ENCODE data around the gene C1orf115. TPM values are rescaled to one million over a fixed set of nuclear protein-coding genes. Genes with fewer than 3 reads are reported as not detected.
"Not testable (repeated sequence)": the region's sequence is repeated elsewhere in the genome, so short reads cannot be mapped to it uniquely, and the experiment has no call there.

C1orf115 gene
- total RNA-seq, 2 experiments from 2014 or later: 0.08 to 0.10 TPM

DNA sequence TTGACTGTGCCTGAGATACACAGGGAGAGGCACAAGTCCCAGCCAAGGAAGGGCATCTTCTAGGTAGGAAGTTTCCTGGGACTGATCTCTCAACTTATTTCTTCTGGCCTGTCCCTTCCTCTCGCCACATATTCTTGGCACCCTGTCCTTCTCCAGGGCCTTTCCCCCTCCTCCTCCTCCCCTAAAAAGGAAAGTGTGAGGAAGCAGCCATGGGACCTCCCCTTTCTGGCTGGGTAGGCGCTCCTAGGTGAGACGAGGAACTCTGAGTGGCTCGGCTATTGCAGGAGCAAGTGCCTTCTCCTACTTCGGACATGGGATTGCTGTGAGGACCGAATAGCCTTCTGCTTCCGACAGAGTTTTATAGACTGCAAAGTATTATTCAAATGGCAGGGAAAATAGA, 42.5 kb downstream of the C1orf115 start:
- no peak overlapping the region for H3K27ac Mint-ChIP-seq
- no peak overlapping the region for H3K4me3 Mint-ChIP-seq
- ChIA-PET CTCF (interaction anchor here (0.7 to 2.9 kb wide), 29 partner anchors 9 to 628 kb away, joined by 3 to 21 read pairs (median 4); partner anchors contain the start of genes C1orf115 and MTARC2), POLR2A (no interaction called here)
- no peak for DNase-seq
- no peaks in the 10 kb centered on the region for H3K9me3 Mint-ChIP-seq (ENCODE audit: insufficient read depth)
- peaks cover 6% of the 10 kb centered on the region for H3K27me3 Mint-ChIP-seq (ENCODE audit: low read depth)
- H3K36me3 Mint-ChIP-seq (ENCODE audit: low read depth): no peaks in the 10 kb centered on the region
- no peak for ATAC-seq
- peaks cover 10% of the 10 kb centered on the region for H3K4me1 Mint-ChIP-seq (ENCODE audit: low read depth)

GRCh38 chr1:220733086-220733601, 43.0 kb downstream of the C1orf115 start:
- Mint-ChIP-seq H3K27me3 (ENCODE audit: low read depth) (peaks cover 6% of the 10 kb centered on the region), H3K9me3 (ENCODE audit: insufficient read depth) (no peaks in the 10 kb centered on the region), H3K36me3 (ENCODE audit: low read depth) (no peaks in the 10 kb centered on the region), H3K27ac (no peak overlapping the region), H3K4me3 (no peak overlapping the region), H3K4me1 (ENCODE audit: low read depth) (peaks cover 10% of the 10 kb centered on the region)
- CTCF ChIA-PET: interaction anchor here (0.6 to 2.9 kb wide), 44 partner anchors 9 to 1722 kb away, joined by 3 to 21 read pairs (median 4); partner anchors contain the start of genes C1orf115 and MTARC2
- peak; percentile 96 for ATAC-seq
- POLR2A ChIA-PET: no interaction called here
- peak; percentile 84 for DNase-seq

- no peak for ATAC-seq
- DNase-seq: no peak
- POLR2A ChIA-PET: no interaction called here
- CTCF ChIA-PET: interaction anchor here (1.0 to 2.9 kb wide), 8 partner anchors 9 to 609 kb away, joined by 3 to 21 read pairs (median 13); partner anchors contain the start of gene C1orf115
- H3K27me3 Mint-ChIP-seq (ENCODE audit: low read depth): peaks cover 6% of the 10 kb centered on the region
- no peaks in the 10 kb centered on the region for H3K9me3 Mint-ChIP-seq (ENCODE audit: insufficient read depth)
- H3K4me3 Mint-ChIP-seq: no peak overlapping the region
- no peak overlapping the region for H3K27ac Mint-ChIP-seq
- H3K36me3 Mint-ChIP-seq (ENCODE audit: low read depth): no peaks in the 10 kb centered on the region
- H3K4me1 Mint-ChIP-seq (ENCODE audit: low read depth): peaks cover 10% of the 10 kb centered on the region
Measured at GRCh38 chr1:220734571-220735326, 44.6 kb downstream of the C1orf115 start.

DNA sequence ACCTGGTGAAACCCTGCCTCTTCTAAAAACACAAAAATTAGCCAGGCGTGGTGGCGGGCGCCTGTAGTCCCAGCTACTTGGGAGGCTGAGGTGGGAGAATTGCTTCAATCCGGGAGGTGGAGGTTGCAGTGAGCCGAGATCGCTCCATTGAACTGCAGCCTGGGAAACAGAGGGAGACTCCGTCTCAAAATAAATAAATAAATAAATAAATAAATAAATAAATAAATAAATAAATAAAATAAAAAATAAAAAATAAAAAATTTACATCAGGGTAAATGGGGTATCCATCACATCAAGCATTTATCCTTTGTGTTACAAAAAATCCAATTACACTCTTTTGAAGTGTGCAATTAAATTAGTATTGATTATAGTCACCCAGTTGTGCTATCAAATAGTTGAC, 46.1 kb downstream of the C1orf115 start:
- H3K4me3 Mint-ChIP-seq; H3K27ac Mint-ChIP-seq; POLR2A ChIA-PET; ATAC-seq; H3K36me3 Mint-ChIP-seq (ENCODE audit: low read depth); H3K27me3 Mint-ChIP-seq (ENCODE audit: low read depth); H3K9me3 Mint-ChIP-seq (ENCODE audit: insufficient read depth); CTCF ChIA-PET; DNase-seq; H3K4me1 Mint-ChIP-seq (ENCODE audit: low read depth): not testable (repeated sequence)

DNA sequence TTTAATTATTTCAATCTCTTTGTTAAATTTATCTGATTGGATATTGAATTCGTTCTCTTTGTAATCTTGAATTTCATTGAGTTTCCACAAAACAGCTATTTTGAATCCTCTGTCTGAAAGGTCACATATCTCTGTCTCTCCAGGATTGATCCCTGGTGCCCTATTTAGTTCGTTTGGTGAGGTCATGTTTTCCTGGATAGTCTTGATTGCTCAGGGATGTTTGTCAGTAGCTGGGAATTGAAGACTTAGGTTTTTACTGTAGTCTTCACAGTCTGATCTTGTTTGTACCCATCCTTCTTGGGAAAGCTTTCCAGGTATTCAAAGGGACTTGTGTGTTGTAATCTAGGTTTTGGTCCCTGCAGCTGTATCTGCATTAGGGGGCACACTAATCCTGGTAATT, 51.2 kb downstream of the C1orf115 start:
- Mint-ChIP-seq H3K4me3 (no peak overlapping the region), H3K36me3 (ENCODE audit: low read depth) (no peaks in the 10 kb centered on the region), H3K4me1 (ENCODE audit: low read depth) (no peaks in the 10 kb centered on the region), H3K27ac (no peak overlapping the region), H3K27me3 (ENCODE audit: low read depth) (peaks cover 13% of the 10 kb centered on the region), H3K9me3 (ENCODE audit: insufficient read depth) (no peaks in the 10 kb centered on the region)
- ChIA-PET CTCF (interaction anchor here (2.8 kb wide), 1 partner anchor 8 kb away, joined by 10 read pairs; no protein-coding TSS in a partner anchor), POLR2A (no interaction called here)
- no peak for DNase-seq
- no peak for ATAC-seq

DNA sequence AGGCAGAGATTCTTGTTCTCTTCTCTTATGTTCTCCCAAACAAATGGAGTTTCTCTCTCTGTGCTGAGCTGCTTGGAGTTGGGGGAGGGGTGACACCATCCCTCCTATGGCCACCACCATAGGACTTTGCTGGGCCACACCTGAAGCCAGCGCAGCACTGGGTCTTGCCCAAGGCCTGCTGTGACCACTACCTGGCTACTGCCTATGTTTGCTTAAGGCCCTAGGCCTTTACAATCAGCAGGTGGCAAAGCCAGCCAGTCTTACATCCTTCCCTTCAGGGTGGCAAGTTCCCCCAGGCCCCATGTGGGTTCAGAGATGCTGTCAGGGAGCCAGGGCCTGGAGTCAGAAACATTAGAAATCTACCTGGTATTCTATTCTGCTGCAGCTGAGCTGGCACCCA, 51.7 kb downstream of the C1orf115 start:
- ATAC-seq (no peak), DNase-seq (no peak)
- CTCF ChIA-PET: interaction anchor here (2.8 kb wide), 1 partner anchor 9 kb away, joined by 10 read pairs; no protein-coding TSS in a partner anchor
- POLR2A ChIA-PET: no interaction called here
- H3K4me3 Mint-ChIP-seq: no peak overlapping the region
- H3K9me3 Mint-ChIP-seq (ENCODE audit: insufficient read depth): no peaks in the 10 kb centered on the region
- H3K36me3 Mint-ChIP-seq (ENCODE audit: low read depth): no peaks in the 10 kb centered on the region
- no peak overlapping the region for H3K27ac Mint-ChIP-seq
- H3K27me3 Mint-ChIP-seq (ENCODE audit: low read depth): peaks cover 17% of the 10 kb centered on the region
- H3K4me1 Mint-ChIP-seq (ENCODE audit: low read depth): no peaks in the 10 kb centered on the region

- no peaks in the 10 kb centered on the region for H3K9me3 Mint-ChIP-seq (ENCODE audit: insufficient read depth)
- H3K27me3 Mint-ChIP-seq (ENCODE audit: low read depth): peaks cover 22% of the 10 kb centered on the region
- DNase-seq (no peak), ATAC-seq (no peak)
- H3K36me3 Mint-ChIP-seq (ENCODE audit: low read depth): no peaks in the 10 kb centered on the region
- CTCF ChIA-PET: interaction anchor here (2.8 kb wide), 1 partner anchor 9 kb away, joined by 10 read pairs; no protein-coding TSS in a partner anchor
- POLR2A ChIA-PET: no interaction called here
- H3K27ac Mint-ChIP-seq: no peak overlapping the region
- H3K4me3 Mint-ChIP-seq: no peak overlapping the region
- no peaks in the 10 kb centered on the region for H3K4me1 Mint-ChIP-seq (ENCODE audit: low read depth)
Measured at GRCh38 chr1:220742520-220742919, 52.4 kb downstream of the C1orf115 start.

DNA sequence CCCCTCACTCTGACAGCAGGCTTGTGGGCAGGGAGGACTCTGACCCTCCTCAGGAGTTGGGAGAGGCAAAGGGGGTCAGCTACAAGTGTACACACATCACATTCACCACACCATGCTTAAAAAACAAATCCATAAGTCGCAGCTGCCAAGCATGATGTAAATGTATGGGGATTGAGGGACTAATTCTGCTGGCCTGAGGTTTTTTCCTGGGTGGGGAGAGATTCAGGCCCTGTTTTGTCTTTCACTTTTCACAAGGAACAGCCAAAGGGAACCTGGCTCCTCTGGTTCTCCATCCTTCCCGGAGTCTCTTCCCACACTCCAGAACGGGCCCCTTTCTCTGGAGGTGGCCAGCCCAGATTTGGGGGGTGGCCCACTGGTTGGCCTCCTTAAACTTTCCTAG, 56.7 kb downstream of the C1orf115 start:
- Mint-ChIP-seq H3K27me3 (ENCODE audit: low read depth) (peaks cover 50% of the 10 kb centered on the region), H3K9me3 (ENCODE audit: insufficient read depth) (no peaks in the 10 kb centered on the region), H3K4me3 (no peak overlapping the region), H3K36me3 (ENCODE audit: low read depth) (no peaks in the 10 kb centered on the region), H3K27ac (no peak overlapping the region), H3K4me1 (ENCODE audit: low read depth) (peaks cover 8% of the 10 kb centered on the region)
- no peak for DNase-seq
- POLR2A ChIA-PET: no interaction called here
- CTCF ChIA-PET: interaction anchor here (1.1 to 3.3 kb wide), 3 partner anchors 14 to 32 kb away, joined by 3 to 15 read pairs (median 7); no protein-coding TSS in a partner anchor
- no peak for ATAC-seq

DNA sequence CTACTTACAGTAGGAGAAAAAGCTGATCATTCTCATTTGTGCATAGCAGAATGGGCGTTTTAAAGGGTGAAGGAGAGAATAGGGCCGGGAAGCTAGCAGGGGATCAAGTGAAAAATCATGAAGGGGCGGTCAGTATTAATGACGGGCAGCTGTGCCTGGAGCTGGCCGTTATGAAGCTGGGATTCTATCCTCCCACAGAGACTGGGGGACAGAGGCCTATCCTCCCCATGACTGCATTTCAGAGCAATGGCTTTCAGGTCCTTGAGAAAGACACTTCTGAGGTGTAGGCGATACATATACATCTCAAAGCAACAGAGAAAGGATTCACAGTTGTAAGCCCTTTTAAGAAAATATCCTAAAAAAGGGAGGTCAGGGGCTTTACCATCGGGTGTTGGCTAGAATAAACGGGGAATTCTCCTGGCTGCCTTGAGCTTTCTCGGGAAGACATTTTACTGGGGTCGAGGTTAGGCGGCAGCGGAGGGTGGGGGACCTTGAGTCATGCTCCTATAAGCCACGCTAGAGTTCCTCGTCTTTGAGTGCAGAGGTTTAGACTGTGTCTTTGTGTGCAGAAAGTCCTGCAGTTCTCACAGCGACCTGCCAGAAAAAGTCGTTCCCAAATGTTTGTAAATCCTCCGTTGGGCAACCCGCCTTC, 57.4 kb downstream of the C1orf115 start:
- Mint-ChIP-seq H3K4me3 (no peak overlapping the region), H3K4me1 (ENCODE audit: low read depth) (peaks cover 8% of the 10 kb centered on the region), H3K27me3 (ENCODE audit: low read depth) (peaks cover 55% of the 10 kb centered on the region), H3K36me3 (ENCODE audit: low read depth) (no peaks in the 10 kb centered on the region), H3K27ac (no peak overlapping the region), H3K9me3 (ENCODE audit: insufficient read depth) (no peaks in the 10 kb centered on the region)
- ChIA-PET POLR2A (no interaction called here), CTCF (interaction anchor here (1.9 to 3.3 kb wide), 2 partner anchors 14 to 28 kb away, joined by 7 to 15 read pairs; no protein-coding TSS in a partner anchor)
- ATAC-seq (no peak), DNase-seq (no peak)

DNA sequence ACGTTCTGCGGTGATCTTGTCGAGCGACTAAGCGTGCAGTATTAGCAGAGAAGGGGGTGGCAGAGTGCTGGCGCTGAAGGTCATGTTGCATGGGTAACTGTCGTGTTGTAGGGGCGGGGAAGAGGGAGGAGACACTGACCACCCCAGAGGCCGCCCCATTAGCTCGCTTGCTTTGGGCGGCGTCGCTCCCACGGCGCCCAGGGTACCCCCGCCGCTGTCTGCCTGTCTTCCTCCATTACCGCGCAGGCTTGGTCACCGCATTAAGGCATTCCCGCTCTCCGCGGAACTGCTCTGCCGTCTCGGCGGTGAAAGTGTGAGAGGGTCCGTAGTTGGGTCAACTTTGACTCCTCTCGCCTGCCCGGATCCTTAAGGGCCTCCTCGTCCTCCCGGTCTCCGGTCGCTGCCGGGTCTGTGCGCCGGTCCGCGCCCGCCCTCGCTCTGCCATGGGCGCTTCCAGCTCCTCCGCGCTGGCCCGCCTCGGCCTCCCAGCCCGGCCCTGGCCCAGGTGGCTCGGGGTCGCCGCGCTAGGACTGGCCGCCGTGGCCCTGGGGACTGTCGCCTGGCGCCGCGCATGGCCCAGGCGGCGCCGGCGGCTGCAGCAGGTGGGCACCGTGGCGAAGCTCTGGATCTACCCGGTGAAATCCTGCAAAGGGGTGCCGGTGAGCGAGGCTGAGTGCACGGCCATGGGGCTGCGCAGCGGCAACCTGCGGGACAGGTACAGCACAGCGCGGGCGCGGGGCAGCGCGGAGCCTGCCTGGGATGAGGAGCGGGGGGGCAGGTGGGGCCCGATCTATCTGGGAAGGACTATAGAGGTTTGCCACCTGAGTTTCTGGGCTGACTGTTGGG, 58.1 kb downstream of the C1orf115 start, which contains the start of gene MTARC2:
Gene MTARC2, plus strand, starts transcription at position 234 of the 846 bp plus-strand sequence. Its CDS starts 210 bp downstream, at position 444.
- POLR2A ChIA-PET: no interaction called here
- Mint-ChIP-seq H3K4me3 (peak within 1 kb of the TSS; percentile 4), H3K27me3 (ENCODE audit: low read depth) (peaks cover 55% of the 10 kb centered on the region), H3K36me3 (ENCODE audit: low read depth) (no peaks in the 10 kb centered on the region), H3K27ac (no peak within 1 kb of the TSS), H3K9me3 (ENCODE audit: insufficient read depth) (no peaks in the 10 kb centered on the region), H3K4me1 (ENCODE audit: low read depth) (peaks cover 8% of the 10 kb centered on the region)
- ATAC-seq (peak; percentile 71), DNase-seq (no peak)
- CTCF ChIA-PET: interaction anchor here (1.9 to 3.3 kb wide), 2 partner anchors 15 to 27 kb away, joined by 7 to 15 read pairs; no protein-coding TSS in a partner anchor
